GM21515 (cell line): ENCODE measurements around the gene SLC25A13.

ENCODE experiments used
- ATAC-seq: cut with Tn5 transposase; IDR thresholded peaks from one replicate; pipeline ENCODE4 v1.9.1; 2021; ENCODE audit not compliant: unreplicated experiment

The SLC25A13 gene

DNA sequence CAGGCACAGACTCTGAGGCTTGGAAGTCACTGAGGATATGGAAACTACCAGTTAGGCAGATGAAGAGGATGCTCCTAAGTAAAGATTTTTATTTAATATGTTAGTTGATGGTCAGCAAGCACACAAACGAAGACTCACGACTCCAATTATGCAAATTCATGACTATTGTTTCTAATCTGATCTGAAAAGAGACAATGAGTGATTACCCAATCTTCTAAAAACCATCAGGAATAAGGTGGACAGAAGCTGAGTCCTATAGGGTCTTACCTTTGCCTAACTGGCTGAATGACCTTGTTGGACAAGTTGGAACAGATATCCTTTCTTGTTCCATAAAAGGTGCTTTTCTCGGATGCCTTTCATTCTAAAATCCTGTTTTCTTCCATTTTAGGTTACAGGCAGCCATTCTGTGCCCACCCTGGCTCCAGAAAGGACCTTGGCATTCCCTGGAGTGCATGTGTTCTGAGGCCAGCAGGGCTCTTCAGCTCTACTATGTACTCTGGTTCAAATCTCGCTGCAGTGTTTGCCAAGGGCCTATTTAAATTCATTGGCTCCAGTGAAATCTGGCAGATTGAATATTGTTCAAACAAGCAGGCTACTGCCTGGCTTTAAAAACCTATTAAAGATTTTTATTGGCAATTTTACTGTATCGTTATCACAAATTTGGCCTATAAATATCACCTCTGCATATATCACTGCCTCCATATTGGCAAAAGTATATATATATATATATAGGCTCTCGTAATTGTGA lies 77.5 kb downstream of the SLC25A13 start:
- ATAC-seq, result no peak

DNA sequence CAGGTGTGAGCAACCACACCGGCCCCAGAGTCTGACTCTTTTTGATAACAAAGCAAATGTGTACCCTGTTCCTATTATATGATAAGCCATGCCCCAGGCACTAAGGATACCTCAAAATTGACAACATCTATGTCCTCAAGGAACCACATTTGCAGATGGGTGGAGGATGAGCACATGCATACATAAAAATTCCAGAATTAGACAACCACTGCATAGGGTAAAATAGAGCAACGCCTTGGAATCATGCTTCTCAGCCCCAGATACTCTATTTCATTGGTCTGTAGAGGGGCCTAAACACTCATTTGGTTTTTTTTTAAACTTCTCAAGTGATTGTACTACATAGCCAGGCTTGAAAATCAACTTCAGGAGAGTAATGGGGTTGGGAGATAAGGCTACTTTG lies 78.7 kb downstream of the SLC25A13 start:
- ATAC-seq, result no peak

GRCh38 chr7:96241855-96242254 lies 80.0 kb downstream of the SLC25A13 start:
- no peak for ATAC-seq

GRCh38 chr7:96238976-96239766 lies 82.7 kb downstream of the SLC25A13 start:
- no peak for ATAC-seq

- ATAC-seq, result no peak
Observed at GRCh38 chr7:96238474-96238873, 83.4 kb downstream of the SLC25A13 start.

- ATAC-seq, result no peak
Observed at GRCh38 chr7:96237040-96237439, 84.9 kb downstream of the SLC25A13 start.

DNA sequence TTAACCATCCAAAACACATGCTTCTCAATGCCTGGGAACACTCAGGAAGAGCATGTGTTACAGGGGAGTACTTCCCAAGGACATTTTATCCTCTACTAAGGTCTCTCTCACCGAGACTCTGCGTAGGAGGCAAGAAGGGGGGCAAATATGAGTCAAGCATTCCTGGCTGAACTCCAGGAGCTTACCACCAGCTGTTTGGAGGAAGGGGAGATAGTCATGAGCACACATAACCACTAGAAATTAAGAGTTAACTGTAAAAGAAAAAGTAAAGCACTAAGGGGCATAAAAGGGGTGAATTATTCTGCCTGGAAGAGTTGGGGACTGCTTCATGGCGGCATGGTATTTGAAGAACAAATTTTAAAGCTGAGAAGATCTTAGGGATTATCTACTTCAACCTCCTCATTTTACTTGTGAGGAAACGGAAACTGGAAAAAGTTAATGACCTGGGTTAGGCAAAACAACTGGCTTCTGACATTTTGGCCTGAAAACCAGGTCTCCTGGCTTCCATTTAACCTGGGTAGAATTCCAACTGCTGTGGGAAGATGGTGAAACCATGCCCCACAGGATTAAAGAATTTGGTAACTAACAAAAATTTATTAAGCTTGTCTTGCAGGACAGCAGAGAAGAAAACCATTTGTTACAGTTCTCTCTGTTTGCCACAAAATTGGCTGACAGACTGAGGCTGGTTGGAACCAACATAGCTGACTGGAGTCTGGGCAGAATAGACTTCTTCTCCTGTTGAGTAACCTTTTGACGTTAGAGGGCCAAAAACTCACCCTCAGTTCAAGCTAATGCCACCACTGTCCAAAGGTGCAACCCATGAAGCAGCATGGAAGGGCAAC lies 85.5 kb downstream of the SLC25A13 start:
- ATAC-seq, result no peak

DNA sequence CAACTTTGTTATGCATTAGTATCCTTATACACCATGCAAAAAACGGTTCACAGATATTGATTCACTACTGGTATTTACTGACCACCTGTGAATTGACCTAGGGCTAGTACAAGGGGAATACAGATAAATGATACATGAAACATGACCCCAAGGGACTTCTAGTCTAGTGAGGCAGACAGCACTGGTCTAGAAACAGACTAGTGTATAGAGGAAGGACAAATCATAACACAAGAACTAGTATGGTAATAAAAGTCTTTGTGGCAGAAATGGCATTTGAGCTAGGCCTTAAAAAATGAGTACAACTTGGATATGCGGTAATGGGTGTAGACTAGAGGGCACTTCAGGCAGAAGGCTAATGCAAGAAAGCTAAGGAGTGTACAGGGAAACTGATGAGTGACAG lies 86.6 kb downstream of the SLC25A13 start:
- ATAC-seq, result no peak

DNA sequence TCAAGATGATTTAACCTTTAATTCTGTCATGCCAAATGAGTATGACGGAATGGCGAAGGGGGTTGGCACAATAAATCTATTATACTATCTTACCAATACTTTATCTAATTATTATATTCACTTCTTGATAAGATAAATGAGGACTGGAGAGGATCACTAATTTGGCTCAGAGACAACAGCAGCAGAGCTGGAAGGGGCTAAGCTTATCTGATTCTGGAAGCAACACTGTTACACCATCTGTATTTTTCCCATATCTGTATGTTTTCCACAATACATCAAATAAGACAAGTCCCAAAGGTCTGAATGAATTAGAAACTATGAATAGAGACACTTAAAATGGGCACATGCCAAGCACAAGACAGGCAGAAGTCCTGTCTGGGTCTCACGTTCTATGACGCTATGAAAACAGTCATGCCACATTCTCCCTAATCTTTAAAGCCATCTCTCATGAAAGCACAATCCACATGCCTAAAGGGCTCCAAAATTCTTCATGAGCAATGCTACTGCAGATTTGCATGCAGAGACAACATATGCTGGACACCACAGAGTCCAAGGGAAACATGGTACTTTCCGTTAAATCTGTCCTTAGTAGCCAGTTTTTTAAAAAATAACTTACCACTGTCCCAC lies 88.3 kb downstream of the SLC25A13 start:
- ATAC-seq, result no peak

GRCh38 chr7:96233084-96233483 lies 88.8 kb downstream of the SLC25A13 start:
- no peak for ATAC-seq

- ATAC-seq, result no peak
Observed at GRCh38 chr7:96228760-96229159, 93.1 kb downstream of the SLC25A13 start.

GRCh38 chr7:96225251-96225650 lies 96.6 kb downstream of the SLC25A13 start:
- no peak for ATAC-seq

GRCh38 chr7:96224685-96225084 lies 97.2 kb downstream of the SLC25A13 start:
- ATAC-seq, result no peak

GRCh38 chr7:96224073-96224472 lies 97.8 kb downstream of the SLC25A13 start:
- no peak for ATAC-seq

DNA sequence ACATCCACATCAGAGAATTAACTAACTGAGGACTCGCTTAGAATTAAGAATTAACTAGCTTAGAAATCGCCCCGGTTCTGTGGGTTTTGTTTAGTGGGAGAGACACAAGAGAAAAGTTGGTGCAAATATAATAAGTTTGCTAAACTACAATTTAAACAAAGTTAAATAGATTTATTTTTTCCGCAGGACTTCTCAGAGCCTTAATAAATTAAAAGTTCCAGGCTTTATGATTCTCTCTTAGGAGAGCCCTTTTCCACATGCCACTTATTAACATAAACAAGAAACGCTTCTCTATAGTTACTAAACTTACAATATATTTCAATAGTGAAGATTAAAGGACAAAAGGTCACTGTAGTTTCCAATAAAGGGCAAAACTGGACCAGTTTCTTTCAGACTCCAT lies 100.0 kb downstream of the SLC25A13 start:
- ATAC-seq, result no peak

- ATAC-seq, result no peak
Observed at GRCh38 chr7:96219378-96220130, 102.3 kb downstream of the SLC25A13 start.

- ATAC-seq, result no peak
Observed at GRCh38 chr7:96218664-96219243, 103.1 kb downstream of the SLC25A13 start.

DNA sequence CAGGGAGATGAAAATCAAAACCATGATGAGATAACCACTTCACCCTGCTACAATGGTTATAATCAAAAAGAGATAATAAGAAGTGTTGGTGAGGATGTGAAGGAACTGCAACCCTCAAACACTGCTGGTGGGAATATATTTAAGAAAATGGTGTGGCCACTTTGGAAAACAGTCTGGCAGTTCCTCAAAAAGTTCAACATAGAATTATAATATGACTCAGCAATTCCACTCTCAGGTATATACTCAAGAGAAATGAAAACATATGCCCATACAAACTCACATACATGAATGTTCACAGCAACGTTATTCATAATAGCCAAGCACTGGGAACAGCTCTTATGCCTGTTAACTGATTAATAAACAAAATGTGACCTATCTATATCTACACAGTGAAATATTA lies 104.8 kb downstream of the SLC25A13 start:
- no peak for ATAC-seq

GRCh38 chr7:96216373-96216772 lies 105.5 kb downstream of the SLC25A13 start:
- ATAC-seq, result no peak

- no peak for ATAC-seq
Observed at GRCh38 chr7:96212474-96212873, 109.4 kb downstream of the SLC25A13 start.
